Body of pancreas (tissue), 4 donors: ENCODE results near the gene SBNO2.

Experiments
- POLR2A ChIP-seq, 3 donors: fragments of 450-650 bp; IDR thresholded peaks; one replicate each; pipeline ENCODE4 v1.6.1; 2016; ENCODE audit warnings: antibody characterized with exemption in 3 of 3, mild to moderate bottlenecking in 2 of 3
- TF ChIP-seq, protein P1 (sequence below), 7 experiments: fragments of 450-650 bp in 4 of 7; fragments of 200-600 bp in 3 of 7; sonication (generic) in 3 of 7; IDR thresholded peaks; one replicate each; pipeline ENCODE4 v1.5.1; 2016 to 2019; ENCODE audit warnings: antibody characterized with exemption in 7 of 7

DNA sequence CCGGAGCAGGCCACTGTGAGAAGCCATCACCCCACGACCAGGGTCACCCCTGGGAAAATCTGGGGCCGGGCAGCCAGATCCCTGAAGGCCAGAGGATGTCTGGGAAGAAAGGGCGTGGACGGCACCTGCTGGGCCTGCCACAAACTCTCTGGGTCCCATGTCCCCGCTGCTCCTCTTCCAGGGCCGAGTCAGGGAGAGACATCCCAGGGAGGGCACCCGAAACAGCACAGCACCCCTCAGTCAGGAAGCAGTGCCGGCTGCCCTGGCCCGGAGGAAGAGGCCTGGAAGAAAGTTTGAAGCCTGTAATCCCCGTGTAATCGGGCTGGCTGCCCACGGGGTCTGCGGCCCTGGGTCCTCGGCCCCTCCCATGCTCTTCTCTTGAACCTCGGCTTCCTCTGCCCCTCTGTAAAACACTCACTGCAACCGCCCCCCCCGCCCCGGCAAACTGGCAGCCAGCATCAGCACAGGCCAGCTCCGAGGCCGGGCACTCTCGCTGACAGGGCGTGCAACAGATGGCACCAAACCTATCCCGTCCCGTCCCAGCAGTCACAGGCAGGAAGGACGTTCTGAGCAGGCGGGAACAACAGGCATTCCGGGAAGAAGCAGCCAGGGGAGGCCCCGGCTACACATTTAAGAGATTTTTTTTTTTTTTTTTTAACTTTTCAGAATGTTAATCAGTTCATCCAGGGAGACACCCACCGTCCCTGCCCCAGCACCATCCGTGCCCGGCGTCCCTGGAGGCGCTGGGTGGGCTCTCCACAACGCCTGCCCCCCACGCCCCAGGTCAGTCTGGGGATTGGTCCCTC, 1.5 kb downstream of the SBNO2 start:
- TF ChIP-seq, protein P1, sequence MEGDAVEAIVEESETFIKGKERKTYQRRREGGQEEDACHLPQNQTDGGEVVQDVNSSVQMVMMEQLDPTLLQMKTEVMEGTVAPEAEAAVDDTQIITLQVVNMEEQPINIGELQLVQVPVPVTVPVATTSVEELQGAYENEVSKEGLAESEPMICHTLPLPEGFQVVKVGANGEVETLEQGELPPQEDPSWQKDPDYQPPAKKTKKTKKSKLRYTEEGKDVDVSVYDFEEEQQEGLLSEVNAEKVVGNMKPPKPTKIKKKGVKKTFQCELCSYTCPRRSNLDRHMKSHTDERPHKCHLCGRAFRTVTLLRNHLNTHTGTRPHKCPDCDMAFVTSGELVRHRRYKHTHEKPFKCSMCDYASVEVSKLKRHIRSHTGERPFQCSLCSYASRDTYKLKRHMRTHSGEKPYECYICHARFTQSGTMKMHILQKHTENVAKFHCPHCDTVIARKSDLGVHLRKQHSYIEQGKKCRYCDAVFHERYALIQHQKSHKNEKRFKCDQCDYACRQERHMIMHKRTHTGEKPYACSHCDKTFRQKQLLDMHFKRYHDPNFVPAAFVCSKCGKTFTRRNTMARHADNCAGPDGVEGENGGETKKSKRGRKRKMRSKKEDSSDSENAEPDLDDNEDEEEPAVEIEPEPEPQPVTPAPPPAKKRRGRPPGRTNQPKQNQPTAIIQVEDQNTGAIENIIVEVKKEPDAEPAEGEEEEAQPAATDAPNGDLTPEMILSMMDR (IDR thresholded peaks at IDR 0.05) = no peak
- TF ChIP-seq POLR2A (IDR thresholded peaks at IDR 0.05) = peak in 2 of 3 donors; percentile 50 to 65
